Karpas-422 (cell line): ENCODE results near the gene ATP13A4. TPM values are rescaled to one million over a fixed set of nuclear protein-coding genes. Genes with fewer than 3 reads are reported as not detected.

Experiments used
- DNase-seq: peaks from one replicate; pipeline ENCODE4 v3.0.0-alpha.2; 2015
- H2AFZ ChIP-seq: fragments of 200-600 bp; sonication (generic); 2 replicates; pipeline ENCODE4 v1.6.1; 2014; ENCODE audit warnings: antibody characterized with exemption, low read length, mixed read lengths
- H3K27ac ChIP-seq: fragments of 200-600 bp; sonication (generic); 2 replicates; pipeline ENCODE4 v1.5.1; 2014; ENCODE audit warnings: mild to moderate bottlenecking, low read length, moderate library complexity
- H3K27me3 ChIP-seq: fragments of 200-600 bp; sonication (generic); 2 replicates; pipeline ENCODE4 v1.6.1; 2014; ENCODE audit warnings: low read length, mixed read lengths
- H3K36me3 ChIP-seq: fragments of 200-600 bp; sonication (generic); 2 replicates; pipeline ENCODE4 v1.6.1; 2014; ENCODE audit warnings: low read length, mixed read lengths; ENCODE audit not compliant: insufficient read depth
- H3K4me1 ChIP-seq: fragments of 200-600 bp; sonication (generic); 2 replicates; pipeline ENCODE4 v1.6.1; 2014; ENCODE audit warnings: mild to moderate bottlenecking, low read length, mixed read lengths
- H3K4me2 ChIP-seq: fragments of 200-600 bp; sonication (generic); 2 replicates; pipeline ENCODE4 v1.6.1; 2014; ENCODE audit warnings: low read length, low read depth, mild to moderate bottlenecking; ENCODE audit not compliant: poor library complexity, severe bottlenecking
- H3K4me3 ChIP-seq: fragments of 200-600 bp; sonication (generic); 2 replicates; pipeline ENCODE4 v1.5.1; 2014; ENCODE audit warnings: mild to moderate bottlenecking, antibody characterized with exemption, low read length, mixed read lengths
- H3K79me2 ChIP-seq: fragments of 200-600 bp; sonication (generic); 2 replicates; pipeline ENCODE4 v1.6.1; 2014; ENCODE audit warnings: mild to moderate bottlenecking, low read length, mixed read lengths
- H3K9ac ChIP-seq: fragments of 200-600 bp; sonication (generic); 2 replicates; pipeline ENCODE4 v1.6.0; 2014; ENCODE audit warnings: low read length
- H3K9me2 ChIP-seq: fragments of 200-600 bp; sonication (generic), shearing (Covaris generic); replicated peaks from 2 replicates; pipeline ENCODE4 v1.6.0; 2014; ENCODE audit warnings: mild to moderate bottlenecking, low read length, moderate library complexity; ENCODE audit not compliant: insufficient read depth
- H3K9me3 ChIP-seq: fragments of 300-700, 200-600 bp; sonication (generic); 2 replicates; pipeline ENCODE4 v1.6.1; 2014; ENCODE audit warnings: low read length, mixed read lengths
- H4K20me1 ChIP-seq: fragments of 200-600 bp; sonication (generic); 2 replicates; pipeline ENCODE4 v1.6.1; 2014; ENCODE audit warnings: mild to moderate bottlenecking, antibody characterized with exemption, low read length, low read depth; ENCODE audit not compliant: insufficient read depth
- total RNA-seq: library from RNA; depleted of rRNA; stranded (reverse); fragments of >200 nt; shearing (Covaris generic); gene quantifications from 2 replicates; pipeline ENCODE4 v1.2.3, GENCODE V29; 2014; ENCODE audit warnings: low replicate concordance

ATP13A4 gene
- total RNA-seq, 1 experiment from 2014 or later, result 21.1 TPM

- no peaks in the 10 kb centered on the region for H3K36me3 ChIP-seq
- no peaks in the 10 kb centered on the region for H4K20me1 ChIP-seq
- H3K79me2 ChIP-seq, result no peaks in the 10 kb centered on the region
- H3K9ac ChIP-seq, result no peak overlapping the region
- H3K27me3 ChIP-seq, result no peaks in the 10 kb centered on the region; the same call in 1 of the 2 replicates
- H3K4me3 ChIP-seq, result no peak overlapping the region
- H3K4me2 ChIP-seq, result no peak overlapping the region
- H3K4me1 ChIP-seq, result peaks cover 5% of the 10 kb centered on the region
- no peak overlapping the region for H3K27ac ChIP-seq
- no peak for DNase-seq
- no peak overlapping the region for H2AFZ ChIP-seq
- H3K9me2 ChIP-seq, result no peaks in the 10 kb centered on the region
- H3K9me3 ChIP-seq, result no peaks in the 10 kb centered on the region
These were observed 34.0 kb downstream of the ATP13A4 start for GRCh38 chr3:193520738-193521137.

- Histone ChIP-seq H3K79me2 (no peaks in the 10 kb centered on the region), H3K9ac (no peak overlapping the region), H3K4me3 (no peak overlapping the region), H3K27me3 (no peaks in the 10 kb centered on the region; the same call in 1 of the 2 replicates), H4K20me1 (no peaks in the 10 kb centered on the region), H2AFZ (no peak overlapping the region), H3K36me3 (no peaks in the 10 kb centered on the region), H3K27ac (no peak overlapping the region), H3K4me1 (peaks cover 5% of the 10 kb centered on the region), H3K9me2 (no peaks in the 10 kb centered on the region), H3K4me2 (no peak overlapping the region), H3K9me3 (no peaks in the 10 kb centered on the region)
- no peak for DNase-seq
These were observed 38.7 kb downstream of the ATP13A4 start for GRCh38 chr3:193515966-193516365.

- Histone ChIP-seq H3K27ac (no peak overlapping the region), H3K27me3 (no peaks in the 10 kb centered on the region), H3K9me2 (no peaks in the 10 kb centered on the region), H3K9me3 (no peaks in the 10 kb centered on the region), H3K79me2 (no peaks in the 10 kb centered on the region), H3K9ac (no peak overlapping the region), H2AFZ (no peak overlapping the region), H3K4me1 (no peaks in the 10 kb centered on the region), H3K4me2 (no peak overlapping the region), H3K36me3 (no peaks in the 10 kb centered on the region), H3K4me3 (no peak overlapping the region), H4K20me1 (no peaks in the 10 kb centered on the region)
- DNase-seq, result no peak
These were observed 44.5 kb downstream of the ATP13A4 start for GRCh38 chr3:193510154-193510553.

DNA sequence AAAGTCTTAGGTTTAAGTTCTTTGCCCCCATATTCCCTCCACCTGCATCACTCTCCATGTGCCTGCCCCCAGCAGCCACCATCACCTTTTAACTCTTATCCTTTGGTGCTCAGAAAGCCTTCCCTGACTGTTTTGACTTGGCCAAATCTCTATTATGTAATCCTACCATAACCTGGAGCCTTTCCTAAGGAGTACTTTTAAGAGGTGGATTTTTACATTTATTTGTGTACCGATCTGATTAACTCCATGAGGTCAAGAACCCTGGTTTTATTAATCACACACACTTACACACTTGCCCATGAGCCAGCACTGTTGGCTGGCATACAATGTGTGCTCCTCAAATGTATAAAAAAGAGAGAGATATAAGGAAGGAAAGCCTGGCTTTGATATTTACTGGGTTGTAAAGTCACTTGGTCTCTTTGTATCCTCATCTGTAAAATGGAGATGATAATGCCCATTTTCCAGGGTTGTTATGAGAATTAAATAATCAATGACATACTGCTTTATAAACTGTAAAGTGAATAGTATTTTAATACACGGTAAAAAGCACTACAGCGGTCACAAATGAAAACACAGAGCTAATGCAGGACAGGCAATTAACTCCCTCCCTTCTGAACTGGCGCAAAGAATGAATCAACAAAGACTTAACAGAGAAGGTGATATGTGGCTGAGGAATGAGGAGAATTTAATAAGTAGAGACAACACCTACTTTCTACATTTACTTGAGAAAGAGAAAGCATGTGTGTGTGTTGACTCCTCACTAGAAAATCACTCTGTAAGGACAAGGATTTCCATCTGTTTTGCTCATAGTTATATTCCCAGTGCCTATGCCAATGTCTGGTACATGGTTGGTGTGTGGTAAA lies 45.4 kb downstream of the ATP13A4 start:
- Histone ChIP-seq H3K4me1 (no peaks in the 10 kb centered on the region), H3K79me2 (no peaks in the 10 kb centered on the region), H3K9me3 (no peaks in the 10 kb centered on the region), H2AFZ (no peak overlapping the region), H3K36me3 (no peaks in the 10 kb centered on the region), H3K4me2 (no peak overlapping the region), H4K20me1 (no peaks in the 10 kb centered on the region), H3K9me2 (no peaks in the 10 kb centered on the region), H3K27ac (no peak overlapping the region), H3K9ac (no peak overlapping the region), H3K4me3 (no peak overlapping the region), H3K27me3 (no peaks in the 10 kb centered on the region)
- no peak for DNase-seq

DNA sequence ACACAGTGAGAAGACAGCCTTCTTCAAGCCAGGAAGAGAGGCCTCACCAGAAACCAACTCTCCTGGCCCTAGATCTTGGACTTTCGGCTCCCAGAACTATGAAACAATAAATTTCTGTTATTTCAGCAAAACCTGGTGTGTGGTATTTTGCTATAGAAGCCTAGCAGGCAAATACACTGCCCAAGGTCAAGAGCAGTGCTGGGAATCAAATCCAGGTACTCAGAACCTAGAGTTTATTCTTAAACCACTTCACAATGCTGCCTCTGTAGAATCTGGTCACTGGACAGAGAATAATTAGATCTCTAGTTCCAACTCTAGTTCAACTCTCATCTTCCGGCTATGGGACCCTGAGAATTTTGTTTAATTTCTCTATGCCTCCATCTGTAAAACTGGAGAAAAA lies 46.6 kb downstream of the ATP13A4 start:
- Histone ChIP-seq H3K9me2 (no peaks in the 10 kb centered on the region), H3K4me2 (no peak overlapping the region), H2AFZ (no peak overlapping the region), H3K27me3 (no peaks in the 10 kb centered on the region), H3K4me1 (peaks cover 6% of the 10 kb centered on the region), H3K79me2 (no peaks in the 10 kb centered on the region), H3K9ac (no peak overlapping the region), H3K36me3 (no peaks in the 10 kb centered on the region), H3K4me3 (no peak overlapping the region), H4K20me1 (no peaks in the 10 kb centered on the region), H3K9me3 (no peaks in the 10 kb centered on the region), H3K27ac (no peak overlapping the region)
- no peak for DNase-seq

DNA sequence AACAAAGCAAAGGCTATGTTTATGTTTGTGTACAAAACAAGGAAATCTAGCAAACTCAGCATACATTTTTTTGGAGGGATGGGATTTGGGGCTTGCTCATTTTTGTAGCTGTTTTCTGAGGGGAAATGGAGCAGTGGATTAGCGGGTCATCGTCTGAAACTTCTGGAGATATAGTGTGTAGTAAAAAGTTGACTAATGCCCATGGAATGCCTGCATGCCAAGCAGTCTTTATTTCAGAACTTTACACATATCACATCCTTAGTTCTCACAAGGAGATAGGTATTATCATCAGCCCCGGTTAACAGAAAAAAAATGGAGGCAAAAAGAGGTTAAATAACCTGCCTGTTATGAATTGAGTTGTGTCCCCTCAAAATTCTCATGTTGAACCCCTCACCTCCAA lies 47.1 kb downstream of the ATP13A4 start:
- no peak for DNase-seq
- H3K4me1 ChIP-seq, result peaks cover 9% of the 10 kb centered on the region
- H3K79me2 ChIP-seq, result no peaks in the 10 kb centered on the region
- no peak overlapping the region for H3K4me2 ChIP-seq
- H3K4me3 ChIP-seq, result no peak overlapping the region
- H3K27ac ChIP-seq, result no peak overlapping the region
- H3K36me3 ChIP-seq, result no peaks in the 10 kb centered on the region
- H4K20me1 ChIP-seq, result no peaks in the 10 kb centered on the region
- H3K27me3 ChIP-seq, result no peaks in the 10 kb centered on the region
- no peaks in the 10 kb centered on the region for H3K9me2 ChIP-seq
- no peak overlapping the region for H2AFZ ChIP-seq
- H3K9me3 ChIP-seq, result no peaks in the 10 kb centered on the region
- no peak overlapping the region for H3K9ac ChIP-seq

DNA sequence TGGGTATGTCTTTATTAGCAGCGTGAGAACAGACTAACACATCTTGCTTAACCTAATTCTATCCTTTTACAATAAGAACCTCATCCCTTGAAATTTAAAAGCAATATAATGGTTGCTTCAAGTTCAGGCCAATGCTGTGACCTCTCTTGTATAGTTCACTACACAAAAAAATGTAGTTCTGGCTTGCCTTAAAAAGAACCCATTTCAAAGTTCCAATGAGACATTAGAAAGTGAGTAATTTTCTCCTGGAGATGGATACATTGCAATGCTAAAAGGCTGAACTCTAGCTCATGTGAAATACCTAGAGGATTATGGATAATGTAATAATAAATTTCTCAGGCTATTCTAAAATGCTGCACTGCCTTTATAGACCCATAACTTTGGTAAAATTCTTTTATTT lies 47.8 kb downstream of the ATP13A4 start:
- H3K27ac ChIP-seq, result no peak overlapping the region
- no peaks in the 10 kb centered on the region for H3K79me2 ChIP-seq
- no peaks in the 10 kb centered on the region for H3K9me2 ChIP-seq
- H4K20me1 ChIP-seq, result no peaks in the 10 kb centered on the region
- H3K9ac ChIP-seq, result no peak overlapping the region
- H3K4me2 ChIP-seq, result no peak overlapping the region
- DNase-seq, result no peak
- no peaks in the 10 kb centered on the region for H3K36me3 ChIP-seq
- no peak overlapping the region for H2AFZ ChIP-seq
- H3K9me3 ChIP-seq, result no peaks in the 10 kb centered on the region
- H3K27me3 ChIP-seq, result no peaks in the 10 kb centered on the region
- H3K4me1 ChIP-seq, result peaks cover 9% of the 10 kb centered on the region
- no peak overlapping the region for H3K4me3 ChIP-seq

- no peak overlapping the region for H3K4me3 ChIP-seq
These were observed 51.8 kb downstream of the ATP13A4 start for GRCh38 chr3:193502871-193503270.

More at GRCh38 chr3:193502871-193503270, 51.8 kb downstream of the ATP13A4 start:
- no peaks in the 10 kb centered on the region for H3K36me3 ChIP-seq
- H3K9ac ChIP-seq, result no peak overlapping the region
- H3K4me2 ChIP-seq, result no peak overlapping the region
- H3K79me2 ChIP-seq, result no peaks in the 10 kb centered on the region
- no peaks in the 10 kb centered on the region for H3K9me3 ChIP-seq
- no peak for DNase-seq
- no peaks in the 10 kb centered on the region for H4K20me1 ChIP-seq
- H3K27ac ChIP-seq, result no peak overlapping the region
- no peaks in the 10 kb centered on the region for H3K27me3 ChIP-seq
- no peak overlapping the region for H2AFZ ChIP-seq
- no peaks in the 10 kb centered on the region for H3K9me2 ChIP-seq
- H3K4me1 ChIP-seq, result peaks cover 12% of the 10 kb centered on the region
